IMR-90 (cell line): ENCODE data around the gene THAP2. TPM values are rescaled to one million over a fixed set of nuclear protein-coding genes. Genes with fewer than 3 reads are reported as not detected.

Experiments
- ATAC-seq: fragments of 200-7000 bp; cut with Tn5 transposase; 2 replicates; pipeline ENCODE4 v1.9.1; 2020; ENCODE audit warnings: low read depth, mild to moderate bottlenecking, moderate library complexity
- BruUV-seq: library from RNA; stranded (reverse); fragments of 400-500 nt; replicated peaks from 2 replicates; lab custom pipeline; 2021; lab: Mats Ljungman, UMichigan
- CTCF ChIA-PET: fragments of 300-600 bp; formaldehyde crosslinking; extraction: SDS; loops from one replicate; lab custom pipeline; 2021; ENCODE audit warnings: antibody characterized with exemption; lab: Yijun Ruan, JAX
- POLR2A ChIA-PET: fragments of 300-600 bp; sonication (Branson Sonifier 250); formaldehyde crosslinking; loops from one replicate; lab custom pipeline; 2022; ENCODE audit warnings: antibody characterized with exemption; ENCODE audit not compliant: unreplicated experiment; lab: Charles Lee
- DNase-seq: peaks from one replicate; pipeline ENCODE4 v3.0.0; 2013
- H2AFZ ChIP-seq: replicated peaks from 2 replicates; pipeline ENCODE3; 2013; ENCODE audit warnings: low read length, mild to moderate bottlenecking; ENCODE audit not compliant: poor library complexity
- H2AK5ac ChIP-seq: 2 replicates; pipeline ENCODE4 v1.6.1; 2013; ENCODE audit warnings: low read depth, low read length, inconsistent platforms
- H2AK9ac ChIP-seq: replicated peaks from 2 replicates; pipeline ENCODE3; 2013; ENCODE audit warnings: mild to moderate bottlenecking, low read depth, low read length, moderate library complexity; ENCODE audit not compliant: poor library complexity
- H2BK120ac ChIP-seq: 2 replicates; pipeline ENCODE4 v1.6.1; 2013; ENCODE audit warnings: low read depth, low read length, inconsistent platforms
- H2BK15ac ChIP-seq: 3 replicates; pipeline ENCODE4 v1.6.1; 2013; ENCODE audit warnings: low read depth, low read length, inconsistent platforms
- H2BK20ac ChIP-seq: 2 replicates; pipeline ENCODE4 v1.6.1; 2013; ENCODE audit warnings: low read depth, mild to moderate bottlenecking, inconsistent platforms, low read length, moderate library complexity
- H2BK5ac ChIP-seq: 2 replicates; pipeline ENCODE4 v1.6.1; 2013; ENCODE audit warnings: mild to moderate bottlenecking, low read depth, low read length, inconsistent platforms; ENCODE audit not compliant: poor library complexity, severe bottlenecking
- H3K14ac ChIP-seq: replicated peaks from 2 replicates; pipeline ENCODE4 v1.6.1; 2013; ENCODE audit warnings: low read depth, low read length, inconsistent platforms
- H3K18ac ChIP-seq: 2 replicates; pipeline ENCODE4 v1.6.1; 2013; ENCODE audit warnings: low read depth, low read length, control low read depth
- H3K23ac ChIP-seq: 2 replicates; pipeline ENCODE4 v1.6.1; 2013; ENCODE audit warnings: low read depth, low read length, inconsistent platforms
- H3K27ac ChIP-seq: 2 replicates; pipeline ENCODE4 v1.5.1; 2013; ENCODE audit warnings: mild to moderate bottlenecking, control low read depth, low read length; ENCODE audit not compliant: insufficient read depth
- H3K27me3 ChIP-seq: 2 replicates; pipeline ENCODE4 v1.6.1; 2013; ENCODE audit warnings: low read length; ENCODE audit not compliant: control insufficient read depth, insufficient read depth
- H3K36me3 ChIP-seq: 2 replicates; pipeline ENCODE4 v1.6.1; 2013; ENCODE audit warnings: low read length, mixed read lengths; ENCODE audit not compliant: control insufficient read depth, insufficient read depth
- H3K4ac ChIP-seq: 2 replicates; pipeline ENCODE4 v1.6.1; 2013; ENCODE audit warnings: low read depth, low read length, inconsistent platforms
- H3K4me1 ChIP-seq: 2 replicates; pipeline ENCODE4 v1.6.1; 2013; ENCODE audit warnings: low read length, mixed read lengths; ENCODE audit not compliant: control insufficient read depth, insufficient read depth
- H3K4me2 ChIP-seq: 2 replicates; pipeline ENCODE4 v1.6.1; 2013; ENCODE audit warnings: low read depth, mild to moderate bottlenecking, control low read depth, low read length, moderate library complexity
- H3K4me3 ChIP-seq: 2 replicates; pipeline ENCODE4 v1.5.1; 2013; ENCODE audit warnings: low read depth, mild to moderate bottlenecking, control low read depth, low read length, moderate library complexity; ENCODE audit not compliant: insufficient read depth
- H3K56ac ChIP-seq: 2 replicates; pipeline ENCODE4 v1.6.1; 2013; ENCODE audit warnings: low read length, inconsistent platforms; ENCODE audit not compliant: insufficient read depth; ENCODE audit errors: extremely low read depth
- H3K79me1 ChIP-seq, 2 experiments: 2 replicates each; pipeline ENCODE4 v1.6.1; 2013; ENCODE audit warnings: low read length in 2 of 2, inconsistent platforms in 1 of 2, low read depth in 1 of 2
- H3K9ac ChIP-seq: 2 replicates; pipeline ENCODE4 v1.6.1; 2013; ENCODE audit warnings: low read depth, low read length, control low read depth
- H3K9me1 ChIP-seq: 2 replicates; pipeline ENCODE4 v1.6.1; 2013; ENCODE audit warnings: low read length, inconsistent platforms; ENCODE audit not compliant: insufficient read depth
- H3K9me3 ChIP-seq: 2 replicates; pipeline ENCODE4 v1.6.1; 2013; ENCODE audit warnings: low read length; ENCODE audit not compliant: control insufficient read depth, insufficient read depth
- H4K20me1 ChIP-seq: 2 replicates; pipeline ENCODE4 v1.6.1; 2013; ENCODE audit warnings: low read length, inconsistent platforms; ENCODE audit not compliant: insufficient read depth
- H4K5ac ChIP-seq: 2 replicates; pipeline ENCODE4 v1.6.1; 2013; ENCODE audit warnings: mild to moderate bottlenecking, low read depth, low read length, control low read depth
- H4K8ac ChIP-seq, 2 experiments: 2 replicates each; pipeline ENCODE4 v1.6.1; 2013; ENCODE audit warnings: low read depth in 2 of 2, low read length in 2 of 2, control low read depth in 1 of 2, inconsistent platforms in 1 of 2
- H4K91ac ChIP-seq: 2 replicates; pipeline ENCODE4 v1.6.1; 2013; ENCODE audit warnings: low read depth, low read length, inconsistent platforms; ENCODE audit not compliant: insufficient read depth
- MXI1 ChIP-seq: IDR thresholded peaks from 2 replicates; pipeline ENCODE4 v1.6.1; 2012; ENCODE audit warnings: low read depth, mild to moderate bottlenecking, low read length, moderate library complexity, borderline replicate concordance
- WGBS, 2 experiments: methylation state at CpG; one replicate each; pipeline versions ENCODE4 v1.1.5 to v1.1.7; 2013; ENCODE audit warnings: missing lambda C conversion rate in 2 of 2; ENCODE audit not compliant: insufficient read length in 1 of 2; ENCODE audit errors: extremely low coverage in 2 of 2; 5-methylcytosine and 5-hydroxymethylcytosine counted together
- dilution Hi-C: fragments of 300-500 bp; cut with HindIII; formaldehyde crosslinking; loops from one replicate; pipeline ENCODE4 v1.14.3; 2018; ENCODE audit warnings: low sequenced_read_pairs; ENCODE audit not compliant: unreplicated experiment
- in situ Hi-C: fragments of 300-500 bp; cut with MboI; formaldehyde crosslinking; loops from 3 replicates; pipeline ENCODE4 v1.14.3; 2019; ENCODE audit warnings: low sequenced_read_pairs, inconsistent platforms, mixed read lengths
- intact Hi-C: fragments of 100-400 bp; cut with micrococcal nuclease; formaldehyde crosslinking; loops from 2 replicates; pipeline ENCODE4 v1.10.0; 2022
- polyA plus RNA-seq, 3 experiments: library from polyadenylated mRNA; depleted of rRNA; stranded (reverse); fragments of >200 nt; gene quantifications; 2 replicates each; pipeline ENCODE4 v1.2.3, GENCODE V29; 2012; ENCODE audit warnings: low replicate concordance in 1 of 3
- total RNA-seq: library from RNA; depleted of rRNA; stranded (reverse); fragments of >200 nt; gene quantifications from 2 replicates; pipeline ENCODE4 v1.2.3, GENCODE V29; 2012

The THAP2 gene
- total and polyA plus RNA-seq, 2 of the 4 experiments (the other 2 are of a cell fraction), result 1.4 to 2.5 TPM

DNA sequence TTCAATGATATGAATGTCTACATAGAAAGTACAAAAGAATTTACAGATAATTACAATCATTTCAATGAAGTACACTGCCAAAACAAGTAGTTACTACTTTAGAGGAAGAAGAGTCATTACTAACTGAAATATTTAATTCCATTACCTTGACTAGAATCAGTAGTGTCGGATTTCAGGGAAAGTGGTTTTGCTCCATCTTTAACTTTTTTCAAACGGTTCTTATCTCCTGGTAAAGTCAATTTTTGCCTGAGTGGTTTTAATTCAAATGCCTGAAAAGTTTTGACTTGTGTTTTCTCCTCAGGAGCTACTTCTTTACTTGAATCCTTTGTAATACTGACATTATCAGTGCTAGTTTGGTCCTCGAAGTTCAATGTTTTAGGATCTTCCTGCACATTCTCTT is 7.4 kb upstream of the THAP2 start:
- Histone ChIP-seq H3K4ac (no peak overlapping the region), H3K14ac (no peak overlapping the region), H3K23ac (no peak overlapping the region), H3K27ac (no peak overlapping the region), H3K4me3 (no peak overlapping the region), H3K79me1 (peaks cover 2 to 15% of the 10 kb centered on the region in 2 experiments; a peak in 2 of 4 replicates), H3K4me2 (peak overlapping the region; percentile 38), H3K9me1 (no peaks in the 10 kb centered on the region), H3K56ac (no peak overlapping the region), H2AK9ac (no peak overlapping the region), H3K9me3 (peaks cover 7% of the 10 kb centered on the region), H3K36me3 (peaks cover 31% of the 10 kb centered on the region), H3K18ac (no peak overlapping the region), H4K5ac (no peak overlapping the region), H2AFZ (no peak overlapping the region), H2BK20ac (no peak overlapping the region), H3K27me3 (no peaks in the 10 kb centered on the region), H4K8ac (no peak overlapping the region; a peak in 1 of 4 replicates), H2AK5ac (no peak overlapping the region), H2BK120ac (no peak overlapping the region), H4K91ac (no peak overlapping the region), H3K9ac (no peak overlapping the region), H4K20me1 (peaks cover 37% of the 10 kb centered on the region), H2BK5ac (no peak overlapping the region), H2BK15ac (no peak overlapping the region), H3K4me1 (0 out of 2 replicates have a peak, but pooled peaks cover 3% of the 10 kb centered on the region)
- BruUV-seq, result no TSS peak
- dilution Hi-C loops, result no loop called here
- no peak for ATAC-seq
- intact Hi-C loops, result no loop called here
- ChIA-PET CTCF (no interaction called here), POLR2A (no interaction called here)
- no CpG with 5 or more reads among the region's 3 CpGs for WGBS, 2 experiments
- TF ChIP-seq MXI1, result no peak
- in situ Hi-C loops, result loop anchor here (25.0 kb wide), 1 partner anchor 606 kb away; the partner anchor contains the start of gene TRHDE
- DNase-seq, result peak; percentile 11
